Measurements from ENCODE around the gene FOXN3. TPM values are rescaled to one million over a fixed set of nuclear protein-coding genes. Genes with fewer than 3 reads are reported as not detected.

Gene FOXN3
- polyA plus RNA-seq, 1 of the 3 experiments (the other 2 are of a cell fraction) = 9.8 TPM

DNA sequence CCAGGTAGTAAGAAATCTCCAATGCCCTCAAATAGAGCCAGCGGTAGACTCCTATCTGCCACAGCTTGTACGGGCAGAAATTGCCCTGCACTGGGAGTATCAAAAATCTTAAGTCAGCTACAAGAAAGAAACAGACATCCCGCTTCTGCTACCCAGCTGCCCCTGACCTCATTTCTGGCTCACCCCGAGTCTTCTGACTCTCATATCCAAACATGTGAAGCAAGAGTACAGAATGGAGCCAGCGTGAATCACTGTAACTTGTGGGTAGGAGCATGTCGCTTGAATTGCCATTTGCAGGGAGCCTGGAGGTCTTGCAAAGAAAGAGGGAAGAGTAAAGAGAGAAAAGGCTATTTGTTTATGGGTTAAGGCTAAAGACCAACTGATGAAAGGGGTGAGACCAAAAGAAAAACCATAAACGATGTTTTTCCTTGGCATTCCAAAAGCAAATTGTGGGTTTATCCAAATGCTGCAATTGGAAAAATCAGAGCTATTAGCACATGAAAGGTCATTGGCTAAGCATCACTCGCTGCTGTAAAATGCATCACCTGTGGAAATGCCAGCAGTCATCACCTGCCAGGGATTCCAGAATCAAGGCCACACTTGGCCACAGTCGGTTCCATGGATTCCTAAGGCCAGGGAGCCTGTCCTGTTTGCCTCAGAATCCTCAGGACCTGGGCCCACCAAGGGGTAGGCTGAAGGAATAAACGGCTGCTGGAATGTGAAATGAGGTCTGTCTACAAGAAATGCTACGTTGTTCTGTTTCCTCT, 86.6 kb downstream of the FOXN3 start:
- no peak overlapping the region for H2AFZ ChIP-seq (ENCODE audit: low read depth)
- POLR2A ChIA-PET = no interaction called here
- H3K9ac ChIP-seq = no peak overlapping the region
- CTCF ChIA-PET = no interaction called here
- H3K27me3 ChIP-seq (ENCODE audit: insufficient read depth) = no peaks in the 10 kb centered on the region
- no peaks in the 10 kb centered on the region for H3K36me3 ChIP-seq (replicated peaks in 1 of 2; ENCODE audit: control insufficient read depth in 1 of 2, insufficient read depth in 2 of 2, low read length in 1 of 2)
- TF ChIP-seq TEAD4 (IDR thresholded peaks at IDR 0.05; ENCODE audit: borderline replicate concordance, insufficient read depth) (no peak), RCOR1 (IDR thresholded peaks at IDR 0.05; ENCODE audit: low read length) (no peak), GATA2 (CRISPR knock-in tag; IDR thresholded peaks at IDR 0.05) (no peak), SIN3A (IDR thresholded peaks at IDR 0.05; ENCODE audit: borderline replicate concordance, low read depth, low read length) (no peak), RFX5 (IDR thresholded peaks at IDR 0.05; ENCODE audit: low read length) (no peak), MEF2A (IDR thresholded peaks at IDR 0.05; ENCODE audit: borderline replicate concordance, low read depth) (no peak), FOXM1 (IDR thresholded peaks at IDR 0.05; ENCODE audit: low read depth) (no peak), GABPA (IDR thresholded peaks at IDR 0.05; ENCODE audit: low read depth) (no peak), MXI1 (IDR thresholded peaks at IDR 0.05; ENCODE audit: low read depth, low read length) (no peak), SMC3 (IDR thresholded peaks at IDR 0.05; ENCODE audit: low read depth, low read length) (no peak)
- TF ChIP-seq, protein P1, sequence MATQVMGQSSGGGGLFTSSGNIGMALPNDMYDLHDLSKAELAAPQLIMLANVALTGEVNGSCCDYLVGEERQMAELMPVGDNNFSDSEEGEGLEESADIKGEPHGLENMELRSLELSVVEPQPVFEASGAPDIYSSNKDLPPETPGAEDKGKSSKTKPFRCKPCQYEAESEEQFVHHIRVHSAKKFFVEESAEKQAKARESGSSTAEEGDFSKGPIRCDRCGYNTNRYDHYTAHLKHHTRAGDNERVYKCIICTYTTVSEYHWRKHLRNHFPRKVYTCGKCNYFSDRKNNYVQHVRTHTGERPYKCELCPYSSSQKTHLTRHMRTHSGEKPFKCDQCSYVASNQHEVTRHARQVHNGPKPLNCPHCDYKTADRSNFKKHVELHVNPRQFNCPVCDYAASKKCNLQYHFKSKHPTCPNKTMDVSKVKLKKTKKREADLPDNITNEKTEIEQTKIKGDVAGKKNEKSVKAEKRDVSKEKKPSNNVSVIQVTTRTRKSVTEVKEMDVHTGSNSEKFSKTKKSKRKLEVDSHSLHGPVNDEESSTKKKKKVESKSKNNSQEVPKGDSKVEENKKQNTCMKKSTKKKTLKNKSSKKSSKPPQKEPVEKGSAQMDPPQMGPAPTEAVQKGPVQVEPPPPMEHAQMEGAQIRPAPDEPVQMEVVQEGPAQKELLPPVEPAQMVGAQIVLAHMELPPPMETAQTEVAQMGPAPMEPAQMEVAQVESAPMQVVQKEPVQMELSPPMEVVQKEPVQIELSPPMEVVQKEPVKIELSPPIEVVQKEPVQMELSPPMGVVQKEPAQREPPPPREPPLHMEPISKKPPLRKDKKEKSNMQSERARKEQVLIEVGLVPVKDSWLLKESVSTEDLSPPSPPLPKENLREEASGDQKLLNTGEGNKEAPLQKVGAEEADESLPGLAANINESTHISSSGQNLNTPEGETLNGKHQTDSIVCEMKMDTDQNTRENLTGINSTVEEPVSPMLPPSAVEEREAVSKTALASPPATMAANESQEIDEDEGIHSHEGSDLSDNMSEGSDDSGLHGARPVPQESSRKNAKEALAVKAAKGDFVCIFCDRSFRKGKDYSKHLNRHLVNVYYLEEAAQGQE (IDR thresholded peaks at IDR 0.05; ENCODE audit: low read depth, low read length) = no peak
- TF ChIP-seq, protein P2, sequence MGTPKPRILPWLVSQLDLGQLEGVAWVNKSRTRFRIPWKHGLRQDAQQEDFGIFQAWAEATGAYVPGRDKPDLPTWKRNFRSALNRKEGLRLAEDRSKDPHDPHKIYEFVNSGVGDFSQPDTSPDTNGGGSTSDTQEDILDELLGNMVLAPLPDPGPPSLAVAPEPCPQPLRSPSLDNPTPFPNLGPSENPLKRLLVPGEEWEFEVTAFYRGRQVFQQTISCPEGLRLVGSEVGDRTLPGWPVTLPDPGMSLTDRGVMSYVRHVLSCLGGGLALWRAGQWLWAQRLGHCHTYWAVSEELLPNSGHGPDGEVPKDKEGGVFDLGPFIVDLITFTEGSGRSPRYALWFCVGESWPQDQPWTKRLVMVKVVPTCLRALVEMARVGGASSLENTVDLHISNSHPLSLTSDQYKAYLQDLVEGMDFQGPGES (IDR thresholded peaks at IDR 0.05; ENCODE audit: low read depth, low read length) = no peak
- H3K9me3 ChIP-seq = no peaks in the 10 kb centered on the region
- H3K4me3 ChIP-seq (ENCODE audit: low read depth in 2 of 2, low read length in 1 of 2) = no peak overlapping the region
- DNase-seq = no peak
- peaks cover 0 to 3% of the 10 kb centered on the region in 2 experiments; a peak in 1 of 4 replicates for H3K4me1 ChIP-seq (ENCODE audit: control insufficient read depth in 1 of 2, insufficient read depth in 2 of 2, low read depth in 1 of 2, low read length in 1 of 2)
- H3K27ac ChIP-seq (ENCODE audit: low read depth in 2 of 2, low read length in 1 of 2) = no peak overlapping the region
- peaks cover under 1% of the 10 kb centered on the region for H3F3A ChIP-seq (replicated peaks; ENCODE audit: insufficient read depth)
- H3K9me2 ChIP-seq = no peaks in the 10 kb centered on the region
- no peaks in the 10 kb centered on the region for H3K79me2 ChIP-seq (ENCODE audit: insufficient read depth)
- 85% methylated on average over 9 of the region's 11 CpGs for WGBS (ENCODE audit: low lambda C conversion rate)
- H3K4me2 ChIP-seq = no peak overlapping the region
- no peaks in the 10 kb centered on the region for H4K20me1 ChIP-seq (ENCODE audit: insufficient read depth)

All from SK-N-SH (cell line).